8988T (cell line): ENCODE measurements around the gene ZFYVE28.
"Not testable (repeated sequence)": the region's sequence is repeated elsewhere in the genome, so short reads cannot be mapped to it uniquely, and the experiment has no call there.

Experiments
- DNase-seq: peaks from one replicate; pipeline ENCODE4 v3.0.0; 2011

The ZFYVE28 gene

GRCh38 chr4:2283199-2283711 lies 135.2 kb downstream of the ZFYVE28 start:
- no peak for DNase-seq

- DNase-seq: no peak
These were observed 136.7 kb downstream of the ZFYVE28 start for GRCh38 chr4:2281575-2282343.

DNA sequence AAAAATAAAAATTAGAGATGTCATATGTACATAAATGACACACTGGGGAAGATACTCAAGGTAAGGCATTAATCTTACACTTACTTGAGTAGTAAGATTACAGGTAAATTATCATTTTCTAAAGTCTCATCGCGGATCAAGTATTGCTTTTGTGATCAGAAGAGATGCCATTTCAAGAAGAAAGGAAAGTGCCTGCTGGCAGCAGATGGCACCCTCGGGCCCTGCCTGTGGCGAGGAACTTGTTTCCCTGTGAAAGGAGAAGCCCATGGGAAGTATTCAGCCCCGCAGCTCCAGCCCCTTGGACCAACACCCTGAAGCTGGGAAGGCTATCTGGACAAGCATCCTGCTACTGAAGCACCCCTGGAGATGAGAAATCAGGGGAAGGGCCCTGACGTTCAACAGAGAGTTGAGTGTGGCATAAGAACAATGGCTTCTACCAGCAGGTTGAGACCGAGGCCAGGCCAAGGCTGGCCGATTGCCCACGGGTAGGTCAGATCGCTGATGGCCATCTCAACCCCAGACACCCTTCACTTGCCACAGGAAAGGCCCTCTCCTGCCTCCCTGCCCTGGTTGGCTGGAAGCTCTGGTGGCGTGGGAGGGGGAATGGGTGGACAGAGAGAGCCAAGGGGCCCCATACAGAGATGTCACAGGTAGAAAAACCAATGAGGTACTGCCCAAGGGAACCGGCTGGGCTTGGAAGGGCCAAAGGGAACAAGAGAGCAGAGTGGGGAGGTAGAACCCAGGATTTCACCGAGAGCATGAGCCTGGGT lies 137.7 kb downstream of the ZFYVE28 start:
- no peak for DNase-seq

- DNase-seq: no peak
These were observed 140.5 kb downstream of the ZFYVE28 start for GRCh38 chr4:2277956-2278355.

- no peak for DNase-seq
These were observed 141.7 kb downstream of the ZFYVE28 start for GRCh38 chr4:2276581-2277325.

GRCh38 chr4:2275546-2276251 lies 142.7 kb downstream of the ZFYVE28 start:
- no peak for DNase-seq

DNA sequence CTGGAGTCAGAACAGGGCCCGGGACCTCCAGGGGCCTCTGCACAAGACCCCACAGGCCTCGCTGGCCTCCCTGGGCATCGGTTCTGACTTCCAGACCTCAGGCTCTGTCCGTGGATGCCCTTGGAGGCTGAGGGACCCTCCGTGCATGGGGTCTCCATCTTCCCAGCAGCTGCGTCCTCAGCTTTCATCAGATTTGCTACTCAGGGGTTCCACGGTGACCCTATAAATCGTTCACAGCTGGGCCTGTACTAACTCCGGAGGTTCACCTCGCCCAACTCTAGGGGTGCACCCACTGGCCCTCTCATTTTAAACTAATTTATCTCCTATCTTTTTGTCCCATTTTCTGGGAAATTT lies 143.4 kb downstream of the ZFYVE28 start:
- DNase-seq: not testable (repeated sequence)

DNA sequence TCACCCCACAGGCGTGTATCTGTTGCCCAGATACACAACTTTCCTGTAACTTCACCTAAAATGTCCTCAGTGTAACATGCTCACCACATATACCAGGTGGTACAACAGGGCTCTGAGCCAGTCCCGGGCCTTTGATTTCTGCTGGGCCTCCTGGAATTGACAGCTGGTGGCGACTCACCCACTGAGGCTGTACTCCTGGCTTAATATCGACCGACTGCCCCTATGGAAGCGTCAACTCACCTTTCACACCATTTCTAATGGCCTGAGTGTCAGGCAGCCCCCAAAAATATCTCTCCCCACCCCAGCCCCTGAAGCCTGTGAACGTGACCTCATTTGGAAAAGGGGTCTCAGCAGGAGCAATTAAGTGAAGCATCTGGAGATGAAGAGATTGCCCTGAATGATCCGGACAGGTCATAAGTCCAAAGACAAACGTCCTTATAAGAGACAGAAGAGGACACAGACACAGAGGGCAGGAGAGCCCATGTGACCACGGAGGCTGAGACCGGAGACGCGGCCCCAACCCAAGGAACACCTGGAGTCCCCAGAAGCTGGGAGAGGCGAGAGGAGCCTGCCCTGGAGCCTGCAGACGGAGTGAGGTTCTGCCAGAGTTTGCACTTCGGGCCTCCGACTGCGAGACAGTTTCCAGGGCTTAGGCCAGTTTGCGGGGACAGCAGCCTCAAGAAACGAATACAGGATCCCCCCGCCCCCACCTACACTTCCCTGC lies 144.0 kb downstream of the ZFYVE28 start:
- no peak for DNase-seq

DNA sequence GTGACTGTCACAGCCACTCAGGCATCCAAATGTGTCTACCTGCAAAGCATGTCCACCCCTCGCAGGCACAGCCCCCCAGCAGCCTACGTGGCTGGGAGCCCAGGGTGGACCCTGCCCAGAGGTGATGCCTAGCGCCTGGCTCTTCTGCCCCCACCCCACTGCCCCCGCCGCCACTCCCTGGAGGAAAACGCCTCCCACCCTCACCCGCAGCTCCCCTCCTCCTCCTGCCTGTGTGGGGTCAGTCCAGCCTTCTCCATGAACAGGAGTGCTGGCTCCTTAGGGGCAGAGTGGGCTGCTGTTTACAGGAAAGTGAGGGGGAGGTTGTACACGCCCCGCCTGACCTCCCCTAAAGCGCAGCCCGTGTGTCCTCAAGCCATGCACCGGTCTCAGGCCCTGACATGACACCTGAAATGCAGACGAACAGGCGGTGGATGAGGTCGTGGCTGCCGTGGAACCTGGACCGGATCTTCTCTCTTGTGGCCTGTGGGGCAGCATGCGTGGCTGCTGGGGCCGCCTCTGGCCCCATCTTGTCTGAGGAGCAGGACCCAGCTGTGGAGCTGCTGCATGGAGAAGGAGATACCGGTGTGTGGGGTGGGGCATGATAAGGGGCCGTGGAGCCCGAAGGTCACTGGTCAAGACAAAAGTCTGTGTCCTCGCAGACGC lies 144.7 kb downstream of the ZFYVE28 start:
- DNase-seq: no peak

DNA sequence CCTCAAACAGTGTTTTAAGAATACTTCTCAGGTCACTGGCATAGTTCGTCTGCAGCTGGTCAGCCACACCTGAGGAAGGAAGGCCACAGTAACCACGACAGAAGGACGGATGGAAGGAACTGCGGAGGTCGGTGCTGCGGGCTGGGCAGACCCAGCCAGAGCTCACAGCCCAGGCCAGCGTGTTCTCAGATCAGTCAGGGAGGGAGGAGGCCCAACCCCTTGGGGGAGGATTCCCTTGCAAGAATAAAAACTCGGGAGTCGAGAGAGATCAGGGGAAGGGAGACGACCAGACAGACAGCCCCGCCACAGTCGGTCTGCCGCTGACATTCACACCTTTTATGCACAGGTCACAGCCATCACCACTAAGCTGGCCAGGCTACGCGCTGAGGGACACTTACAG lies 145.2 kb downstream of the ZFYVE28 start:
- DNase-seq: no peak

DNA sequence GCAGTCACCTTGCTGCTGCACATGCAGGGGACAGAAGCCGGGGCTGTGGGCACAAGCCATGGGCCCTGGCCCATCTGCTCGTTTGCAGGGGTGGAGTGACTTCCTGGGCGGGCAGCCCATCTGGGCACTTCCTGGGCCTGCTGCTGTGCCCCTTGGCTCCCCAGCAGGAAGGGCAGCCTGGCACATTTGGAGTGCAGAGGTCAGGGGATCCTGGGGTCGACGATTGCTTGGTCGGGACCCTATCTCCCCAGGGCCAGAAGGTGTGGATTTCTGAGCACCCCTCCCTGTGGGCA lies 145.7 kb downstream of the ZFYVE28 start:
- no peak for DNase-seq

- DNase-seq: no peak
These were observed 146.2 kb downstream of the ZFYVE28 start for GRCh38 chr4:2272026-2272827.

DNA sequence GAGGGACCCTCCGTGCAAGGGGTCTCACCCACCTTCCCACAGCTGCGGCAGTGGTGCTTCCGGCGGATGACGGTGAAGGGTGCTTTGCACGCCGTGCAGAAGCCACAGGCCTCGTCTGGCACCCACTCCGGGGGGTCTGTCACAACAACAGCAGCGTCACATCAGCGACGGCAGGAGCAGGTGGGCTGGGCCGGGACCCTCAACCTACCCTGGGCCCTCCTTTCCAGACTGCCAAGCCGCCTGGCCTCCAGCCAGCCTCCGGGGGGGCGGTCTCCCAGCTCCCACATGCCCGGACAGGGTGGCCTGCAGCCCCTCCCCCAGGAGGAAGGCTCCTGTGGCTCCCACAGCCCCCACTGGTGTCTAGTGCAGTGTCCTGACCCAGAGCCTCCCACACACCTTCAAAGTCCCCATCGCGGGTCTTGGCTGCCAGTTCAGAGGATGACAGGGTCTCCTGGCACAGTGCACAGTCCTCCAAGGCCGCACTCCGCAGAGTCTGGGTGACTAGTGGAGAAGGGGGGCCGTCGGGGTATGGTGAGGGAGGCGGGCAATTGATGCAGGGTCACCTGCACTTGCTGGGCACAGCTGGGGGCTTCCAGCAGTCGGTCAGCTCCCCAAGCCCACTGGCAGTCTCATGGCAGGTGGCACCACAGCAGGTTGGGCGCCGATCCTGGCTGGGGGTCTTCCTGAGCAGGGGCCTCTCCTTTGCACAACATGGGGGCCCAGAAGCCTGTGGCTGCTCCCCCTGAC lies 147.0 kb downstream of the ZFYVE28 start:
- DNase-seq: no peak

GRCh38 chr4:2270341-2271165 lies 147.9 kb downstream of the ZFYVE28 start:
- no peak for DNase-seq

DNA sequence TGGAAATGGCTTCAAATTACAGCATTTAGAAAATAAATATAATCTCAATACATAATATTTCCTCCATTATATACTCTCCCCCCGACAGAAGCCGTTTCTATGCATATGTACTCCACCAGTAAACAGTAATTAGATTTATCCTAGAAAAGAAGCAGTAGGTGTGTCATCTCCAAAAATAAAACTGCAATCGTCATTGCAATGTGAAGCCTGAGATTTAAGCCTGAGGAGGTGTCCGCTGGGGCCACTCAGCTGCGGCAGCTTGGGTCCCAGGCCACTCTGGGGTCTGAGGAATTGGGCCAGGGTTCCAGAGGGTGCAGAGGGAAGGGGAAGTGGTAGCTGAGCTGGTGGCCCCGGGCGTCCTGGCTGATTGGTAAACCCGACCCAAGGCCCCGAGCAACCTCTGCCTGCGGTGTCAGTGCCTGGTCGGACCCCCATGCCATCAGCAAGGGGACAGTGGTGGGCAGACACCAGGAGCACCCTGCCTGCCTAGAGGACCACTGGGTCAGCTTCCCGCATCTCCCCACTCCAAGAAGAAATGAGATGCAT lies 148.8 kb downstream of the ZFYVE28 start:
- no peak for DNase-seq

DNA sequence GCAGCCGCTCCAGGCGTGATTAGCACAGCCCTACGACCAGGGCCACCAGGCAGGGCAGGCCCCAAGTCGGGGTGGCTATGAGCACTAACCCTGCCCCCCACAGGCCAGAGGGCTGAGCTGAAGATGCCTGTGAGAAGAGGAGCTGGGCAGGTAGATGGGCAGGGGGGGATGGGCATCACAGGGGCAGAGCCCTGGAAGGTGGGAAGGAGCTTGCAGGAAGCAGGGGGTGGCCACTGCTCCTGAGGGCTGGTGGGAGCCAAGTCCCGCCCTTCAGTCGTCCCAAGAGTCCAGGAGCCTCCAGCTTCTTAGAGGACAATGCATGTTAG lies 149.3 kb downstream of the ZFYVE28 start:
- DNase-seq: no peak

GRCh38 chr4:2268357-2269205 lies 149.9 kb downstream of the ZFYVE28 start:
- no peak for DNase-seq

DNA sequence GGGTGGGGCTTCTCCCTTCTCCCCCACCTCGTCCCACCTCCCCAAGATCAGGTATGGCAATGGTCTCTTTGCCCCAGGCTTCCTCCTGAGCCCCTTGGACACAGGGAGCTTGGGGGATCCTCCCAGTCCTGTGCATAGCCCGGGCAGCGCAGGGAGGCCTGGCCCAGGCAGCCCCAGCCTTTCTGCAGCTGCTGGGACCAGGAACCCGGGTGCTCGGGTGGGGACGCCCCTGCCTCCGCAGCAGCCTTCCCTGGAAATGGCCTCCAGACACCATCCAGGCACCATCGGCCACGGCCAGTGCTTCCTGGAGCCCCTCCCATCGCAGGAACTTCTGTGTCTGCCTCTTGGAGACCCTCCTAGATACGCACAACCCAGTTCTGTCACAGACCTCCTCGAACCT lies 150.6 kb downstream of the ZFYVE28 start:
- DNase-seq: no peak
